H9 (cell line): ENCODE results near the gene ADAMTSL3. TPM values are rescaled to one million over a fixed set of nuclear protein-coding genes. Genes with fewer than 3 reads are reported as not detected.

Experiments
- DNase-seq: peaks from one replicate; pipeline ENCODE4 v3.0.0-alpha.2; 2017
- H2AFZ ChIP-seq: one replicate; pipeline ENCODE4 v1.6.1; 2013; ENCODE audit warnings: mild to moderate bottlenecking, low read length, control low read depth, moderate library complexity
- H2AK5ac ChIP-seq: 2 replicates; pipeline ENCODE4 v1.6.1; 2013; ENCODE audit warnings: low read length, control low read depth, mixed read lengths; ENCODE audit not compliant: insufficient read length
- H2BK120ac ChIP-seq: one replicate; pipeline ENCODE4 v1.6.1; 2013; ENCODE audit warnings: low read depth, mild to moderate bottlenecking, low read length, control low read depth, inconsistent platforms; ENCODE audit not compliant: poor library complexity, severe bottlenecking
- H2BK12ac ChIP-seq: 2 replicates; pipeline ENCODE4 v1.6.1; 2013; ENCODE audit warnings: low read length, control low read depth, mixed read lengths, low read depth; ENCODE audit not compliant: insufficient read length
- H2BK15ac ChIP-seq: 2 replicates; pipeline ENCODE4 v1.6.1; 2013; ENCODE audit warnings: low read depth, low read length, control low read depth
- H2BK20ac ChIP-seq: one replicate; pipeline ENCODE4 v1.6.1; 2013; ENCODE audit warnings: low read depth, mild to moderate bottlenecking, low read length, control low read depth, inconsistent platforms; ENCODE audit not compliant: poor library complexity, severe bottlenecking
- H2BK5ac ChIP-seq: 2 replicates; pipeline ENCODE4 v1.6.1; 2013; ENCODE audit warnings: low read length, control low read depth, mixed read lengths; ENCODE audit not compliant: insufficient read length
- H3K14ac ChIP-seq: 2 replicates; pipeline ENCODE4 v1.6.1; 2013; ENCODE audit warnings: low read length, control low read depth; ENCODE audit not compliant: insufficient read depth
- H3K18ac ChIP-seq: 2 replicates; pipeline ENCODE4 v1.6.1; 2013; ENCODE audit warnings: low read depth, mild to moderate bottlenecking, mixed read lengths, low read length, control low read depth; ENCODE audit not compliant: insufficient read length
- H3K23ac ChIP-seq: 2 replicates; pipeline ENCODE4 v1.6.1; 2013; ENCODE audit warnings: low read length, control low read depth, mixed read lengths, low read depth; ENCODE audit not compliant: insufficient read length
- H3K23me2 ChIP-seq: 2 replicates; pipeline ENCODE4 v1.6.1; 2013; ENCODE audit warnings: low read depth, mild to moderate bottlenecking, mixed read lengths, low read length, control low read depth; ENCODE audit not compliant: insufficient read length, poor library complexity, severe bottlenecking
- H3K27ac ChIP-seq: 2 replicates; pipeline ENCODE4 v1.5.1; 2013; ENCODE audit warnings: low read length, control low read depth, mixed read lengths, low read depth; ENCODE audit not compliant: insufficient read length
- H3K27me3 ChIP-seq: 2 replicates; pipeline ENCODE4 v1.6.1; 2013; ENCODE audit warnings: low read length, control low read depth, inconsistent platforms; ENCODE audit not compliant: insufficient read depth
- H3K4ac ChIP-seq: 2 replicates; pipeline ENCODE4 v1.6.1; 2013; ENCODE audit warnings: low read depth, mild to moderate bottlenecking, control low read depth, inconsistent platforms, low read length, moderate library complexity
- H3K4me1 ChIP-seq: 2 replicates; pipeline ENCODE4 v1.6.1; 2013; ENCODE audit warnings: low read length, control low read depth, inconsistent platforms; ENCODE audit not compliant: insufficient read depth
- H3K4me2 ChIP-seq: 2 replicates; pipeline ENCODE4 v1.6.1; 2013; ENCODE audit warnings: low read length, control low read depth, mixed read lengths; ENCODE audit not compliant: insufficient read length, insufficient read depth
- H3K56ac ChIP-seq: 2 replicates; pipeline ENCODE4 v1.6.1; 2013; ENCODE audit warnings: low read depth, mild to moderate bottlenecking, mixed read lengths, low read length, control low read depth; ENCODE audit not compliant: insufficient read length
- H3K79me1 ChIP-seq: 2 replicates; pipeline ENCODE4 v1.6.1; 2013; ENCODE audit warnings: low read depth, mild to moderate bottlenecking, moderate library complexity, low read length, control low read depth, inconsistent platforms; ENCODE audit not compliant: insufficient read depth, poor library complexity, severe bottlenecking
- H3K79me2 ChIP-seq: 2 replicates; pipeline ENCODE4 v1.6.1; 2013; ENCODE audit warnings: low read length, control low read depth, inconsistent platforms; ENCODE audit not compliant: insufficient read depth
- H3K9ac ChIP-seq: 2 replicates; pipeline ENCODE4 v1.6.1; 2013; ENCODE audit warnings: low read length, control low read depth, mixed read lengths; ENCODE audit not compliant: insufficient read length; ENCODE audit errors: extremely low read depth
- H3K9me3 ChIP-seq: one replicate; pipeline ENCODE4 v1.6.1; 2013; ENCODE audit warnings: low read depth, low read length, inconsistent platforms; ENCODE audit not compliant: control insufficient read depth
- H3T11ph ChIP-seq: one replicate; pipeline ENCODE4 v1.6.1; 2013; ENCODE audit warnings: mild to moderate bottlenecking, low read length, control low read depth, inconsistent platforms
- H4K20me1 ChIP-seq: one replicate; pipeline ENCODE4 v1.6.1; 2013; ENCODE audit not compliant: control insufficient read depth, insufficient read length, insufficient read depth
- H4K5ac ChIP-seq: 2 replicates; pipeline ENCODE4 v1.6.1; 2013; ENCODE audit warnings: low read depth, mild to moderate bottlenecking, mixed read lengths, low read length, control low read depth; ENCODE audit not compliant: insufficient read length
- H4K8ac ChIP-seq: replicated peaks from 2 replicates; pipeline ENCODE4 v1.6.1; 2013; ENCODE audit warnings: low read length, control low read depth, mixed read lengths, low read depth; ENCODE audit not compliant: insufficient read length
- H4K91ac ChIP-seq: 2 replicates; pipeline ENCODE4 v1.6.1; 2013; ENCODE audit warnings: low read depth, mild to moderate bottlenecking, moderate library complexity, mixed read lengths, low read length, control low read depth; ENCODE audit not compliant: insufficient read length
- H3K27ac Mint-ChIP-seq, 3 experiments: 2 replicates in 2 of 3; 3 replicates in 1 of 3; pipeline ENCODE4 v1.8.0; 2020 to 2021; ENCODE audit warnings: mixed read lengths in 3 of 3, mild to moderate bottlenecking in 1 of 3, moderate library complexity in 1 of 3
- H3K27me3 Mint-ChIP-seq: 2 replicates; pipeline ENCODE4 v1.8.0; 2021; ENCODE audit warnings: low read depth, mild to moderate bottlenecking, moderate library complexity, mixed read lengths
- H3K36me3 Mint-ChIP-seq, 3 experiments: 2 replicates in 2 of 3; 3 replicates in 1 of 3; pipeline ENCODE4 v1.8.0; 2020 to 2021; ENCODE audit warnings: low read depth in 3 of 3, mixed read lengths in 3 of 3; ENCODE audit not compliant: insufficient read depth in 1 of 3
- H3K4me1 Mint-ChIP-seq, 2 experiments: 2 replicates each; pipeline ENCODE4 v1.8.0; 2020; ENCODE audit warnings: mixed read lengths in 2 of 2
- H3K4me3 Mint-ChIP-seq, 2 experiments: 2 replicates in 1 of 2; 3 replicates in 1 of 2; pipeline ENCODE4 v1.8.0; 2020 to 2021; ENCODE audit warnings: mild to moderate bottlenecking in 2 of 2, mixed read lengths in 2 of 2, moderate library complexity in 1 of 2
- H3K9me3 Mint-ChIP-seq, 2 experiments: 2 replicates in 1 of 2; 3 replicates in 1 of 2; pipeline ENCODE4 v1.8.0; 2020; ENCODE audit warnings: mild to moderate bottlenecking in 2 of 2, mixed read lengths in 2 of 2, moderate library complexity in 1 of 2
- CTCF ChIP-seq: fragments of 200-600 bp; sonication (generic); conservative IDR thresholded peaks from 3 replicates; pipeline ENCODE4 v1.8.0; 2021; ENCODE audit warnings: antibody characterized with exemption, mild to moderate bottlenecking
- WGBS: extraction: QIAGEN DNeasy Blood & Tissue Kit; methylation state at CpG from one replicate; pipeline ENCODE4 v1.1.7; 2013; ENCODE audit warnings: missing lambda C conversion rate, low lambda C conversion rate, mixed read lengths; ENCODE audit not compliant: insufficient read length; ENCODE audit errors: extremely low coverage; 5-methylcytosine and 5-hydroxymethylcytosine counted together
- total RNA-seq: library from RNA; stranded (reverse); gene quantifications from 2 replicates; pipeline ENCODE4 v1.2.1, GENCODE V29; 2021

ADAMTSL3 gene
- total RNA-seq, 1 experiment from 2014 or later: 0.39 TPM

DNA sequence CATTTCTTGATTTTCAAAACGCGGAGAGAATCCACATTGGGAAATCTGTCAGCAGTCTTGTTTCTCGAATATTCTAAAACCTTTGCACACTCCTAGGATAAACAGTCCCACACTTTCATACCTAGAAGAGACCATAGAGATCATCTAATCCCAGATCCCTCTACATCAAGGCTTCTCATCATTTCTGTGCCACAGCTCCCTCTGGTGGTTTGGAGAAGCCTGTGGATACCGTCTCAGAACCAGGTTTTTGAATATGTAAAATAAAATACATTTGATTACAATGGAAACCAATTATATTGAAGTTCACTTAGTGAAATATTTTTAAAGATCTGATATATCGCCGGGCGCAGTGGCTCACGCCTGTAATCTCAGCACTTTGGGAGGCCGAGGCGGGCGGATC, 369.7 kb downstream of the ADAMTSL3 start:
- no peak overlapping the region for H3K56ac ChIP-seq
- peak; percentile 79 for TF ChIP-seq CTCF
- H4K8ac ChIP-seq: no peak overlapping the region
- H2BK15ac ChIP-seq: no peak overlapping the region
- no peak overlapping the region for H4K91ac ChIP-seq
- H3K4ac ChIP-seq: no peak overlapping the region
- no CpG with 5 or more reads among the region's 11 CpGs for WGBS
- H3K18ac ChIP-seq: no peak overlapping the region
- peaks cover 0 to 2% of the 10 kb centered on the region in 2 experiments; a peak in 2 of 5 replicates for H3K9me3 Mint-ChIP-seq
- H3K23ac ChIP-seq: no peak overlapping the region
- no peaks in the 10 kb centered on the region for H3K9me3 ChIP-seq
- H3K9ac ChIP-seq: no peak overlapping the region
- H3K27ac Mint-ChIP-seq: no peak overlapping the region
- no peak overlapping the region for H3K27ac ChIP-seq
- H2BK5ac ChIP-seq: no peak overlapping the region
- no peak overlapping the region for H2BK20ac ChIP-seq
- no peak overlapping the region for H2BK120ac ChIP-seq
- no peak overlapping the region for H3K4me2 ChIP-seq
- DNase-seq: no peak
- H3K79me1 ChIP-seq: no peaks in the 10 kb centered on the region
- H3K27me3 Mint-ChIP-seq: 0 out of 2 replicates have a peak, but pooled peaks cover 2% of the 10 kb centered on the region
- H3K36me3 Mint-ChIP-seq: peaks cover 0 to 2% (median 0%) of the 10 kb centered on the region in 3 experiments; a peak in 2 of 7 replicates
- H2AFZ ChIP-seq: peak overlapping the region; percentile 78
- no peaks in the 10 kb centered on the region for H3K4me1 Mint-ChIP-seq
- H2BK12ac ChIP-seq: no peak overlapping the region
- H3K4me3 Mint-ChIP-seq: no peak overlapping the region
- H4K20me1 ChIP-seq: no peaks in the 10 kb centered on the region
- no peaks in the 10 kb centered on the region for H3K23me2 ChIP-seq
- no peak overlapping the region for H3T11ph ChIP-seq
- H4K5ac ChIP-seq: no peak overlapping the region
- H2AK5ac ChIP-seq: no peak overlapping the region
- no peaks in the 10 kb centered on the region for H3K79me2 ChIP-seq
- H3K4me1 ChIP-seq: no peaks in the 10 kb centered on the region
- H3K14ac ChIP-seq: no peak overlapping the region
- no peaks in the 10 kb centered on the region for H3K27me3 ChIP-seq
